Hepatocyte (in vitro differentiated cells): ENCODE results near the gene CTXN2. TPM values are rescaled to one million over a fixed set of nuclear protein-coding genes. Genes with fewer than 3 reads are reported as not detected.

Experiments used
- DNase-seq: peaks from one replicate; pipeline ENCODE4 v3.0.0-alpha.2; 2016; ENCODE audit warnings: low spot score
- H2AFZ ChIP-seq: fragments of 200-600 bp; sonication (generic); 2 replicates; pipeline ENCODE4 v1.6.0; 2016; ENCODE audit warnings: antibody characterized with exemption, mild to moderate bottlenecking
- H3K27ac ChIP-seq: fragments of 200-600 bp; sonication (generic); 2 replicates; pipeline ENCODE4 v1.5.1; 2016; ENCODE audit warnings: mild to moderate bottlenecking
- H3K27me3 ChIP-seq: fragments of 200-600 bp; sonication (generic); 2 replicates; pipeline ENCODE4 v1.6.1; 2016
- H3K36me3 ChIP-seq: fragments of 200-600 bp; sonication (generic); replicated peaks from 2 replicates; pipeline ENCODE4 v1.5.1; 2016; ENCODE audit warnings: low read depth; ENCODE audit not compliant: insufficient read depth
- H3K4me1 ChIP-seq: fragments of 200-600 bp; sonication (generic); 2 replicates; pipeline ENCODE4 v1.5.1; 2016; ENCODE audit warnings: mild to moderate bottlenecking, moderate library complexity; ENCODE audit not compliant: insufficient read depth
- H3K4me2 ChIP-seq: fragments of 200-600 bp; sonication (generic); 2 replicates; pipeline ENCODE4 v1.6.0; 2016
- H3K4me3 ChIP-seq: fragments of 200-600 bp; sonication (generic); 2 replicates; pipeline ENCODE4 v1.5.1; 2016; ENCODE audit warnings: mild to moderate bottlenecking
- H3K79me2 ChIP-seq: fragments of 200-600 bp; sonication (generic); 2 replicates; pipeline ENCODE4 v1.6.0; 2017; ENCODE audit warnings: mild to moderate bottlenecking
- H3K9me2 ChIP-seq: fragments of 200-600 bp; sonication (generic); replicated peaks from 2 replicates; pipeline ENCODE4 v1.6.0; 2017; ENCODE audit warnings: mild to moderate bottlenecking; ENCODE audit not compliant: insufficient read depth
- H3K9me3 ChIP-seq: fragments of 200-600 bp; sonication (generic); 2 replicates; pipeline ENCODE4 v1.5.1; 2016; ENCODE audit warnings: low read depth, mild to moderate bottlenecking
- H4K20me1 ChIP-seq: fragments of 200-600 bp; sonication (generic); 2 replicates; pipeline ENCODE4 v1.6.0; 2016; ENCODE audit warnings: mild to moderate bottlenecking; ENCODE audit not compliant: insufficient read depth, poor library complexity, severe bottlenecking
- CTCF ChIP-seq: fragments of 200-600 bp; sonication (generic); IDR thresholded peaks from 2 replicates; pipeline ENCODE4 v1.5.1; 2016; ENCODE audit warnings: antibody characterized with exemption, mild to moderate bottlenecking; ENCODE audit not compliant: poor library complexity
- EZH2 ChIP-seq: fragments of 200-600 bp; sonication (generic); IDR thresholded peaks from 2 replicates; pipeline ENCODE4 v1.6.1; 2016; ENCODE audit warnings: antibody characterized with exemption, mild to moderate bottlenecking, borderline replicate concordance
- EZH2phosphoT487 ChIP-seq: fragments of 200-600 bp; sonication (generic); IDR thresholded peaks from one replicate; pipeline ENCODE4 v1.6.1; 2018; ENCODE audit warnings: antibody characterized with exemption, mild to moderate bottlenecking, low read depth, moderate library complexity; ENCODE audit not compliant: unreplicated experiment, severe bottlenecking
- WGBS: methylation state at CpG from one replicate; pipeline ENCODE4 v1.1.6; 2016; ENCODE audit warnings: low lambda C conversion rate; ENCODE audit errors: missing lambda C conversion rate; 5-methylcytosine and 5-hydroxymethylcytosine counted together
- polyA plus RNA-seq: library from polyadenylated mRNA; unstranded; fragments of >200 nt; fragmentation: Nextera tagmentation; extraction: Ambion mirVana; gene quantifications from 2 replicates; pipeline ENCODE4 v1.2.1, GENCODE V29; 2016
- total RNA-seq: library from RNA; depleted of rRNA; stranded (reverse); fragments of >200 nt; gene quantifications from 2 replicates; pipeline ENCODE4 v1.2.3, GENCODE V29; 2014

Gene CTXN2
- total and polyA plus RNA-seq, 2 experiments from 2014 or later = not detected

- TF ChIP-seq EZH2 (no peak), CTCF (no peak), EZH2phosphoT487 (no peak)
- Histone ChIP-seq H2AFZ (no peak within 1 kb of the TSS), H3K79me2 (no peaks in the 10 kb centered on the region), H3K4me3 (no peak within 1 kb of the TSS), H3K27ac (no peak within 1 kb of the TSS), H3K36me3 (no peaks in the 10 kb centered on the region), H3K9me2 (no peaks in the 10 kb centered on the region), H3K4me2 (no peak within 1 kb of the TSS), H3K27me3 (no peaks in the 10 kb centered on the region), H3K9me3 (no peaks in the 10 kb centered on the region), H3K4me1 (no peaks in the 10 kb centered on the region), H4K20me1 (no peaks in the 10 kb centered on the region)
- no peak for DNase-seq
- 89% methylated on average over 1 of the region's 1 CpG for WGBS
These were observed 14.5 kb downstream of the CTXN2 start, which contains the start of gene SLC12A1 for GRCh38 chr15:48205981-48206380. TSS of gene SLC12A1 (plus strand) at chr15:48206302. CDS start at chr15:48207720, 1,418 bp downstream.

- H3K27ac ChIP-seq = no peak overlapping the region
- H4K20me1 ChIP-seq = no peaks in the 10 kb centered on the region
- H3K36me3 ChIP-seq = no peaks in the 10 kb centered on the region
- TF ChIP-seq CTCF (no peak), EZH2 (no peak), EZH2phosphoT487 (no peak)
- WGBS = 89% methylated on average over 1 of the region's 1 CpG
- no peaks in the 10 kb centered on the region for H3K9me3 ChIP-seq
- H2AFZ ChIP-seq = no peak overlapping the region
- no peaks in the 10 kb centered on the region for H3K4me1 ChIP-seq
- no peak overlapping the region for H3K4me3 ChIP-seq
- no peak for DNase-seq
- no peak overlapping the region for H3K4me2 ChIP-seq
- H3K27me3 ChIP-seq = peaks cover 12% of the 10 kb centered on the region
- H3K9me2 ChIP-seq = no peaks in the 10 kb centered on the region
- H3K79me2 ChIP-seq = no peaks in the 10 kb centered on the region
These were observed 29.8 kb downstream of the CTXN2 start for GRCh38 chr15:48221261-48221660.

GRCh38 chr15:48221885-48222284 is 30.4 kb downstream of the CTXN2 start:
- H4K20me1 ChIP-seq = no peaks in the 10 kb centered on the region
- H2AFZ ChIP-seq = no peak overlapping the region
- no peaks in the 10 kb centered on the region for H3K36me3 ChIP-seq
- no peak overlapping the region for H3K27ac ChIP-seq
- no peaks in the 10 kb centered on the region for H3K9me2 ChIP-seq
- peaks cover 12% of the 10 kb centered on the region for H3K27me3 ChIP-seq
- no peaks in the 10 kb centered on the region for H3K9me3 ChIP-seq
- 90% methylated on average over 4 of the region's 4 CpGs for WGBS
- no peaks in the 10 kb centered on the region for H3K79me2 ChIP-seq
- TF ChIP-seq EZH2phosphoT487 (no peak), CTCF (no peak), EZH2 (no peak)
- H3K4me3 ChIP-seq = no peak overlapping the region
- no peak overlapping the region for H3K4me2 ChIP-seq
- DNase-seq = no peak
- no peaks in the 10 kb centered on the region for H3K4me1 ChIP-seq

- no peaks in the 10 kb centered on the region for H3K9me3 ChIP-seq
- H3K9me2 ChIP-seq = no peaks in the 10 kb centered on the region
- H3K27me3 ChIP-seq = peaks cover 12% of the 10 kb centered on the region
- no peak for TF ChIP-seq EZH2phosphoT487
- no peak for TF ChIP-seq CTCF
- no peak for TF ChIP-seq EZH2
- H3K27ac ChIP-seq = no peak overlapping the region
- H3K4me1 ChIP-seq = no peaks in the 10 kb centered on the region
- WGBS = 71% methylated on average over 1 of the region's 1 CpG
- H3K36me3 ChIP-seq = no peaks in the 10 kb centered on the region
- no peak overlapping the region for H3K4me3 ChIP-seq
- H3K4me2 ChIP-seq = no peak overlapping the region
- no peaks in the 10 kb centered on the region for H4K20me1 ChIP-seq
- no peak for DNase-seq
- no peak overlapping the region for H2AFZ ChIP-seq
- no peaks in the 10 kb centered on the region for H3K79me2 ChIP-seq
These were observed 31.2 kb downstream of the CTXN2 start for GRCh38 chr15:48222627-48223026.
